Nephron (organoid): ENCODE results near the gene MILR1.
A peak's percentile ranks its signal among the peaks of the same experiment; 100 is the strongest.
"Not testable (repeated sequence)": the region's sequence is repeated elsewhere in the genome, so short reads cannot be mapped to it uniquely, and the experiment has no call there.

ENCODE experiments used
- H3K27ac Mint-ChIP-seq, 3 experiments: 2 replicates each; pipeline ENCODE4 v1.8.0; 2020; ENCODE audit warnings: mixed read lengths in 3 of 3, mild to moderate bottlenecking in 2 of 3, moderate library complexity in 1 of 3
- H3K27me3 Mint-ChIP-seq: 2 replicates; pipeline ENCODE4 v1.8.0; 2021; ENCODE audit warnings: low read depth, mild to moderate bottlenecking, moderate library complexity, mixed read lengths
- H3K36me3 Mint-ChIP-seq: 2 replicates; pipeline ENCODE4 v1.8.0; 2020; ENCODE audit warnings: low read depth, mixed read lengths
- H3K4me1 Mint-ChIP-seq: 2 replicates; pipeline ENCODE4 v1.8.0; 2020; ENCODE audit warnings: mixed read lengths
- H3K4me3 Mint-ChIP-seq, 3 experiments: 2 replicates each; pipeline ENCODE4 v1.8.0; 2020; ENCODE audit warnings: mild to moderate bottlenecking in 3 of 3, mixed read lengths in 3 of 3, moderate library complexity in 2 of 3
- H3K9me3 Mint-ChIP-seq: 2 replicates; pipeline ENCODE4 v1.8.0; 2020; ENCODE audit warnings: mixed read lengths
- CTCF ChIP-seq, 3 experiments: fragments of 200-600 bp; sonication (generic); IDR thresholded peaks; one replicate each; pipeline ENCODE4 v1.5.0; 2021; ENCODE audit warnings: antibody characterized with exemption in 3 of 3; ENCODE audit not compliant: unreplicated experiment in 3 of 3

The MILR1 gene

GRCh38 chr17:64437944-64438525, 10.9 kb upstream of the MILR1 start:
- Mint-ChIP-seq H3K9me3 (peaks cover 32% of the 10 kb centered on the region), H3K4me1 (peaks cover 7% of the 10 kb centered on the region), H3K27me3 (no peaks in the 10 kb centered on the region), H3K36me3 (peaks cover 9% of the 10 kb centered on the region), H3K4me3 (no peak overlapping the region), H3K27ac (no peak overlapping the region)
- TF ChIP-seq CTCF (IDR thresholded peaks at IDR 0.05; ENCODE audit: unreplicated experiment in 3 of 3) = no peak

GRCh38 chr17:64439521-64439920, 9.4 kb upstream of the MILR1 start:
- not testable (repeated sequence) for H3K36me3 Mint-ChIP-seq, H3K27ac Mint-ChIP-seq, H3K4me3 Mint-ChIP-seq, H3K27me3 Mint-ChIP-seq, H3K4me1 Mint-ChIP-seq
- peaks cover 30% of the 10 kb centered on the region for H3K9me3 Mint-ChIP-seq

GRCh38 chr17:64439956-64440355, 9.0 kb upstream of the MILR1 start:
- Mint-ChIP-seq H3K27me3 (no peaks in the 10 kb centered on the region), H3K27ac (no peak overlapping the region), H3K36me3 (peaks cover 9% of the 10 kb centered on the region), H3K4me3 (no peak overlapping the region), H3K9me3 (peaks cover 30% of the 10 kb centered on the region), H3K4me1 (peaks cover 7% of the 10 kb centered on the region)
- no peak for TF ChIP-seq CTCF (IDR thresholded peaks at IDR 0.05; ENCODE audit: unreplicated experiment in 3 of 3)

GRCh38 chr17:64441772-64442540, 7.0 kb upstream of the MILR1 start:
- Mint-ChIP-seq H3K4me1 (peaks cover 7% of the 10 kb centered on the region), H3K4me3 (peak overlapping the region in 1 of 3 experiments; percentile 30), H3K36me3 (peaks cover 9% of the 10 kb centered on the region), H3K9me3 (peaks cover 25% of the 10 kb centered on the region), H3K27me3 (peaks cover 4% of the 10 kb centered on the region), H3K27ac (peak overlapping the region; percentile 18 to 51 (median 35))
- TF ChIP-seq CTCF (IDR thresholded peaks at IDR 0.05; ENCODE audit: unreplicated experiment in 3 of 3) = no peak

GRCh38 chr17:64442541-64442971, 6.4 kb upstream of the MILR1 start:
- Mint-ChIP-seq H3K9me3 (peaks cover 19% of the 10 kb centered on the region), H3K36me3 (peaks cover 9% of the 10 kb centered on the region), H3K4me3 (no peak overlapping the region), H3K27ac (peak overlapping the region; percentile 18 to 51 (median 35)), H3K4me1 (peaks cover 7% of the 10 kb centered on the region), H3K27me3 (peaks cover 4% of the 10 kb centered on the region)
- no peak for TF ChIP-seq CTCF (IDR thresholded peaks at IDR 0.05; ENCODE audit: unreplicated experiment in 3 of 3)

GRCh38 chr17:64443086-64443760, 5.7 kb upstream of the MILR1 start:
- no peak for TF ChIP-seq CTCF (IDR thresholded peaks at IDR 0.05; ENCODE audit: unreplicated experiment in 3 of 3)
- Mint-ChIP-seq H3K4me1 (peaks cover 7% of the 10 kb centered on the region), H3K27me3 (peaks cover 4% of the 10 kb centered on the region), H3K9me3 (peaks cover 13% of the 10 kb centered on the region), H3K27ac (no peak overlapping the region), H3K36me3 (peaks cover 9% of the 10 kb centered on the region), H3K4me3 (no peak overlapping the region)
